HG02970 (cell line): ENCODE results near the gene TNIP1.
A peak's percentile ranks its signal among the peaks of the same experiment; 100 is the strongest.

Source experiments
- ATAC-seq: cut with Tn5 transposase; IDR thresholded peaks from one replicate; pipeline ENCODE4 v1.9.1; 2021; ENCODE audit warnings: mild to moderate bottlenecking, moderate library complexity, moderate number of reproducible peaks; ENCODE audit not compliant: unreplicated experiment, low FRiP score

TNIP1 gene

DNA sequence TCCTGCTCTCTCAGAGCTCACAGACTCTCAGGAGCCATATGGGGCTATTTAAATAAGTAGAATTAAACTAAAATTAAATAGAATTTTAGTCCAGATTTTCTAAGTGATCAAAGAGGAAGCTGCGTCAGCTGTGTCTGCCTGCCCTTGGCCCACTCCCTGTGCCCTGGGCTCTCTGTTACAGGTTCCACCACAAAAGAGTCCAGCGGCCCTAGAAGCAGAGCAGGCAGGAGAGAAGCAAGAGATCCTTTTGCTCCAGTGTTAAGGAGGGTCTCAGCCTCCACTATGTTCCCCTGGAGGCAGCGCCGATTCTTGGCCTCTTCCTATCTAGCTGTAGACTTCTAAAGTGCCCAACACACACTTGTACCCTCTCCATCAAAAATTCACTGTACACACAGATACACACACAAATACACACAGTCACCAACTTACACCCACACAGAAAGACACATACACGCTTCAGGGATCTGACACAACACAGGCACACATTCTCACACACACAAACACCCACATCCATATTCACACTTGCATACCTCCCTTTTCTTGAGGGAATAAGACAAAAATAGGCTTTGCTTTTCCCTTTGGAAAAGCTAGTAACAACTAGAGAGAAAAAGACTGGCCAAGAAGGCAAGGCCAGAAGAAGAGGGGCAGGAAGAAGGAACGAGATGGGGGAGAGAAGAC, 5.5 kb upstream of the TNIP1 start:
- no peak for ATAC-seq

DNA sequence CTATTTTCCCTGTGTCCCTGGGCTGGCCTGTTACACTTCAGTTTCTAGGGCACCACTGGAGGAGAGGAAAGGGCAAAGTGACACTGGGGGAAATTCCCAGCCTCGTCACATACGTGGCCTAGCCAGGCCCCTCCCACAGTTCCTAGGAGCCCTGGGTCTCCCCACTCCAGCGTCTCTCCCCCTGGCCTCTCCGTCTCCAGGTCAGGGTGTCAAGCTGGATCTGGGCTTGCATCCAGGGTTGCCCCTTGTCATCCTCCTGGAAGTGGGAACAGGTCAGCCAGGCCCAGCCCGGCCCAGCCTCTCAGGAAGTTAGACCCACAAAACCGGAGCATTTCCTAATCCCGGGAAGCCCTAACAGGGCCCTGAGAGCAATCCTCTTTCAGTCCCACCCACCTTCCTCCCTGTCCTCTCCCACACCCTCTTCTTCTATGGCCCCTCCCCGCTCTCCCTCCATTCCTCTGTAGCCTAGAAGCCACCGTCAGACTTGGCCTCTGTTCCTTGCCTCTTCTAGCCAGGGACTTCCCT, 4.7 kb upstream of the TNIP1 start:
- ATAC-seq = no peak

DNA sequence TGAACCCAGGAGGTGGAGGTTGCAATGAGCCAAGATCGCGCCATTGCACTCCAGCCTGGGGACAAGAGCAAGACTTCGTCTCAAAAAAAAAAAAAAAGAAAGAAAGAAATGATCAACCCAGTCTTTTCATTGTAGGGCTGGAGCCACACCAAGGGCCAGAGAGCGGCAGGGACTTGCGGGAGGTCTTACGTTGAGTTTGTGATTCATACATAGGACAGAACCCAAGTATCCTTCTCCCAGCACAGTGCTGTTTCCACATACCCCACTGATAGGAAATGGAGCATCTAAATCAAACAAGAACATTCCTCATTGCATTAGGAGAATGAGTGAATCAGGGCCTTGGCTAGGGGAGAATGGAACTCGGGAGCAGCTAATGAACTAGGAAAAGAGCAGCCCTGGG, 3.5 kb upstream of the TNIP1 start:
- ATAC-seq = no peak

DNA sequence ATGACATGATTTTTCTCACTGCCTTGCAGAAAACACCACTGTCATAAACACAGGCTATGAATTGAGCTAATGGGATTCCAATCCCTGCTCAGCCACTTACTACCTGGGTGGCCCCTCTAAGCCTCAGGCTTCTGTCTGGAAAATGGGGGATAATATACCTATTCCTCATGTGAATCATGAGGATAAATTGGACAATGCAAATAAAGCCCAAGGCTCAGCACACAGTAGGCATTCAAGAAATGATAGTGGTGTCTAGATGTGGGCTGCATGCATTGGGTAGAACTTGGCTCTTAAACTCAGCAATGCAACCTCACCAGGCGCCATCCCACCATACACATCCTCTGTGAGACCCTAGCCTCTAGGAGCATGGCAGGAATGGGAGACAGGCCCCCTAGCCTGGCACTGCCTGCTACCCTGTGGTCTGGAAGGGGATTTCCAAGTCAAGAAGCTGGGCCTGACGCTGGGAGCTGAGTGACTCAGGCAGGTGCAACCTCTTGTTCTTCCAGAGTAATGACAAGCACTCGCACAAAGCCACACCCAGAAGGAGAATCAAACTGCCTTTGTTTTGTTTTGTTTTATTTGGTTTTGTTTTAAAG, 2.3 kb upstream of the TNIP1 start:
- no peak for ATAC-seq

DNA sequence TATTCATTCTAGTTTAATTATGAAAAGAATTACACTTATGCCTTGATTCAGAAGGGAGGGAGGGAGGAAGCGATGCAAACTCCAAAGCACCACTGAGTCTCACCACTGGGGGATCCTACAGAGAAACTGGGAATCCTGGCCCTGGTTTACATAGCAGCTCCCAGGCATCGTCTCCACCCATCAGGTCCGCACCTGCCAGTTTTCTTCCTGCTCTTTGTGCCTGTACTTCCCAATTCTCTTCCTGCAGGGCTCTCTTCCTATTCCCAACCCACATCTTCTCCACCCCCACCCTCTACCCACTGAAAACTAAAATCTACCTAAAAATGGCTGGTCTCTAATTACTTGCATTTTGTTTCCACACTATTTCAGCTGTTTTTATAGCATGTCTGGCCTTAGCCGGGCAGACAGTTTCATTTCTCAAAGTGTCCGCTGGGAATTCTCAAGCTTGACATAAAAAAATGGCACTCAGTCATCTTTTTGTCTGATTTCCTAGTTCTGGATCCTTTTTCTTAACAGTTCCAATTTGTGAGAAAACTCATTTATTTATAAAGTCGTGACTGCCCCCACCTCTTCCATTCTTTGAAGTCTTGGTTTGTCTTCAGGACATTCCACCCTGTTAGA, 1.6 kb upstream of the TNIP1 start:
- ATAC-seq = no peak

DNA sequence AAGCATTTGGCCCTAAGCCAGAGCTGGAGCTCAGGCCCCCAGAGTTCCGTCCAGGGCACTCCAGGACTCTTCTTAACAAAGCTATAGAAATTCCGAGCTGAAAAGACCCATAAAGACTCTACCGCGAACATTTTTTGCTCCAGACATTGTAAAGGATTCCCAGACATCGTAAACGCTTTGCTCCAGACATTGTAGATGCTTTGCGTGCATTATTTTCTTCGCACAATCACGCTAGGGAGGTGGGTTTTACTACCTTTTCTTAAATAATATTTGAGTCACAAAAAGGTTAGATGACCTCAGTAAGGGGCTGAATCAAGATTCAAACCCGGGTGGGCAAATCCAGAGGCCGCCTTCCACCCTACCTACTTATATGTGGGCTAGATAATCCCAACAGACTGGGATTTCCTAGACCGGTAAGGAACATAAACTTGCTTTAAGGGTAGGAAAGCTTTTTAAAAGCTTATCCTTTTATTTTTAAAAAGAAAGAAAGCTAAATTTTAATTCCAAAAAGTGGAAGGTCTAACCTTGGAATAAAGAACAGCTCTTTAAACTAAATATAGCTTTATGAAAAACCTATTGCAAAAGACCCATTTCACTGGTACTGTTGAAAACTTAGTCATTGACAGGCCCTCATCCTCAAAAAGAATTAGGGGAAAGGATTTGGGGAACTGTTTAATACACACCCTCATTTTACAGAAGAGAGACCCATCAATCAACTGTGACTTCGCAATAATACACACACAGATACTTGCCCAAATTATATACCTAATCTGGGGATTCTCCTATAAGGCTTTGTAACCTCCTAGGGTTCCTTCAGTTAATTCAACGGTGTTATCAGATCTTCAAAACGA, 822 bp upstream of the TNIP1 start:
- ATAC-seq = no peak

DNA sequence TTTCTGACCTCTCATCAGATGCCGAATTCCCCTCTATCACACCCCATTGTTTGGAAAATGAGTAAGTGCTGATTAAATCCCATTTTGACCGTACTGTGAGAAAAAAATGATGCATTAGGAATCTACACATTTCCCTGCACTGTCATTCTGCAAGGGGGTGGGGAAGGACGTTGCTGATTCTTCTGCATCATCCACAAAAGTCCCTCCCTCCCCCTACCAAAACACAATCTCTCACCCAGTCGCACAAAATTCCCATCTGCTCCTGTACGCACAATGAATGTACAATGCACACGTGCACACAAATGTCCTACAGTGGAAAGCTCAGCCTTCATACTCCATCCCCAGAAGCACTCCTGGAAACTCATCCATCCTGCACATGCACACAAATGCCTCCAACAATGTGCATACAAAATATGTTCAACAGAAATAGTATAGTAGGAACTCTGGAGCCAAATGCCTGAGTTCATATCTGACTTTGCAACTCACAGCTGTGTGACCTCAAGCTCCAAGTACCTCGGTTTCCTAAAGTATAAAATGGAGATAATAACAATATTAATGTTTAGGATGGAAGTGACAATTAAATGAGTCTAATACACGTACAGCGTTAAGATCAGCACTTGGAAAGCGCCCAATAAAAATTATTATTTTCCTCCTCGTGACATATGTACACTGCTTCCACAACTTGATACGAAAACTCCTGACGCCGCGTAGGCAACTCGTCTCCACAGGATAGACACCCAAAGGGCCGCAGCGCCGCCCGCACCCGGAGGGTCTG, 809 bp downstream of the TNIP1 start:
- no peak for ATAC-seq

DNA sequence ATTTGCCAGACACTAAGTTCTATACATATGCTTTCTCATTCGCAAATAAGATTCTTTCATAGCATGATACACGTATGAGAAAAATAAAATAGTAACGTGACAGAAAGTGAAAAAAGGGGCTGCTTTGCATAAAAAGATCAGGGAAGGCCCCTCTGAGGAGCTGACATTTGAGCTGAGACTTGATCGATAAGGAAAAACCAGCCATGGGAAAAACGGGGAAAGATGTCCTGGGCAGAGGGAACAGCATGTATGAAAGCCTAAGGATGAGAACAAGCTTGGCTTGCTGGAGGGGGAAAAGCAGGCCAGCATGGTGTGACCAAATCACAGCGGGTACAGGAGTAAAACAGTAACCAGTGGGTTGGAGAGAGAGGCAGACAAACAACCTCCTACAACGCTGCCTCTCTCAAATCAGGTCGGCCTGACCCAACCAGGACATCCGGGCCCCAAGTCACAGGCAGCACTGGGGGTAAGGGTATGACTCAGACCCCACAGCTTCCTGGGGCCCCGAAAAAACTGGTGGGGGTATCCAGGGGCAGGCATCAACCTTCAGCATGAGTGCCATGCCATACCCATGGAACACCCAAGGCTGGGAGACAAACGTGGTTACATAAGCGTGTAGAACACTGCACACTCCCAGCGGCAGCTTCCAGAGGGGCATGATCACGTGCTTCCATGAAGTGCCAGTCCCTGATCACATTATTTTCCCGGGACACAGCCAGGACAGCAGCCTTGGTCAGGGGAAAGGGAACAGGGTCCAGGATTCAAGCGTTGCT, 2.2 kb downstream of the TNIP1 start:
- ATAC-seq = peak; percentile 32

DNA sequence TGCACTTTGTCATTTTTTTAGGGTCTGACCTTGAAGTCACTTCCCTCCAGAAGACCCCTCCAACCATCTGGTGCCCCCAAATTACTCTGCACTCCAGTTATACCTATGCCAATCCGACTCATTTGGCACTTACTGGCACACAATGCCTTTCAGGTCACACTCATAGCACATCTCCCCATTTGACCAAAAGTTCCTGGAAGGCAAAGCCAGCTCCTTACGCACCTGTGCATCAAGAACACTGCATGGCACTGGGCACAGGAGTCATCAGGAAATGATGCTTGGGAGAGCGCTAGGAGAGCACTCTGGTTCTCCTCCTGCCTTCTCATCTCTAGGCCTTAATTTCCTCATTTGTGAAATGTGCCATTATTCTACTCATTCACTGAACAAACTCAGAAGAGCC, 2.9 kb downstream of the TNIP1 start:
- ATAC-seq = no peak

DNA sequence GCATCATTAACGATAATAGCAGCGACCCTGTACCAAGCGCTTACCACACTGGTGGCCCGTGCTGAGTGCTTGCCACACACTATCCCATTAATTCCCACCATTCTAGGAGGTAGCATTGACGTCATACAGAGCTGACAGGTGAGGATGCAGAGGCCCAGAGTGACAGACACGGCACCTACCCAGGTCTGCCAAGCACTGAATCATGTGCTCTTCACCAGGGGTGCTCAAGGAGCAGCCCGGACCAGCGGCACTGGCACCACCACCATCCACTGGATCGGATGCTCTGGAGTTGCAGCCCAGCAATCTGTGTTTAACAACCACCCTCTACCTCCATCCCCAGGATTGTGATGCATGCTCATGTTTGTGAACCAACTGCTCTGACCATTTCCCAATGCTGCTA, 3.4 kb downstream of the TNIP1 start:
- ATAC-seq = no peak

DNA sequence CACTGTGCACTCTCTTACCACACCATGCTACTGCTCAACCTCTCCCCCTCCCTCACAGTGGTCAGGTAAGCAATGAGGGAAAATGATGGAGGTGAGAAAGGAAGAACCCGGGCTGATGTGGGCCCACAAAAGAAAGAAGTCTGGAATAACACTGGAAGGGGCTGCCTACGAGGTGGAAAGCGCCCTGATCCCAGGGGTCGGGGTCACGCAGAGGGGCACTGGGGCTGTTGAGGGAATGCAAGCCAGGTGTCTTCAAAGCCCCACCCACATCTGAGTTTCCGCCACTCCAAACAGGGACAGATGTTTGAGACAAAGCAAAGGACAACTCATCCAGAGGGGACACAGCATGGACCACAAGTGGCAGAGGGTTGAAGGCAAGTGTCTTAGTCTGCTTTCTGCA, 4.2 kb downstream of the TNIP1 start:
- no peak for ATAC-seq

DNA sequence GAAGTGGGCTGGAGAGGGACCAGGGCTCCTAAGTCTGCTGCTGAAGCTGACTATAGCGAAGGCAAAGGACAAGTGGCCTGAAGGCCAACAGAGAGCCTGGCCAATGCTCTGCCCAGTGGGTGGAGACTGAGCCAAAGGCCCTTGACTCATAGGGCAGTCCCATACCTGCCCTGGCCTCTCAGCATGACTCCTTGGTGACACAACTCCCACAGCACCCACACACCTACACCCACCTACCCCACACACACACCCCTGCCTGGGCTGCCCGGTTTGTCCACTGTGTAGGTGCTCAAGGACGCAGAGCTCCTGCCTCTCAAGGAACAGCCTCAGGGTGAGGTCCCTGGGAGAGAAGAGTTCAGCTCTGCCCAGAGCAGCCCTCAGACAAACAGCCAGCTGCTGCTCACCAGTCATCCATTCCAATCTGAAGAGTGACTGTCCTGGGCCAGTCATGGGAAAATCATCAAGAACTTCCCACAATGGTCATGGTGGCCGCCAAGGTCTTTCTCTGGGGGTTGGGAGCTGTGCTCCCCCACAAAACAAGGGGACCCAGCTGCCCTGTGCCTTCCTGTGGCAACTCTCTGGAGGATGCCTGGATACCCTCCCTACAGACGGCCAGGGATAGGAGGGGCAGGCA, 5.0 kb downstream of the TNIP1 start:
- no peak for ATAC-seq

DNA sequence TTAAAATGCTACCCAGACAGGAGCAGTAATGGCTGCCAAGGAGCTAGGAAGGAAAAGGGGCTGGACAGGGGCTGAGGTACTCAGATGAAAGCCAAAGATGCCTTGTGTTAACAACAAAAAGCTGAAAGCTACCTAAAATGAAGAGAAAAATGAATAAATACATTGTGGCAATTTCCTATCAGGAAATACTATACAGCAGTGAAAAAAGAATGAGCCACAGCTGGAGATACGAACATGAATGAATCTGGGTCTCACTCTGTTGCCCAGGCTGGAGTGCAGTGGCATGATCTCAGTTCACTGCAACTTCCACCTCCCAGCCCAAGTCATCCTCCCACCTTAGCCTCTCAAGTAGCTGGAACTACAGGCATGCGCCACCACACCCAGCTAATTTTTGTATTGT, 6.3 kb downstream of the TNIP1 start:
- ATAC-seq = no peak

DNA sequence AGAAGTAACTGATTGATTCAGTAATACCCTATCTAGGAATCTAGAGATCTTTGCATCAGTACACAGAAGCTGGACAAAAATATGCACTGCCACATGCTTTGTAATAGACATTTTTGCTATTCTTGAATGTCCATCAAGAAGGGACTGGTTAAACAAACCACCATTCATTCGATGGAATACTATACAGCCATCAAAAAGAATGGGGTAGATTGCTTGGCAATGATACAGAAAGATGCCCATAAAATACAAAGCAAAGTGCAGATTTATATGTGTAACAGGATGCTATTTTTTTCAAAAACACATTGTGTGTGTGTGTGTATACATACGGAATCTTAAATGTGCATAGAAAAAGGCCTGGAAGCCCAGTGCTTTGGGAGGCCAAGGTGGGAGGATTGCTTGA, 7.6 kb downstream of the TNIP1 start:
- ATAC-seq = no peak

DNA sequence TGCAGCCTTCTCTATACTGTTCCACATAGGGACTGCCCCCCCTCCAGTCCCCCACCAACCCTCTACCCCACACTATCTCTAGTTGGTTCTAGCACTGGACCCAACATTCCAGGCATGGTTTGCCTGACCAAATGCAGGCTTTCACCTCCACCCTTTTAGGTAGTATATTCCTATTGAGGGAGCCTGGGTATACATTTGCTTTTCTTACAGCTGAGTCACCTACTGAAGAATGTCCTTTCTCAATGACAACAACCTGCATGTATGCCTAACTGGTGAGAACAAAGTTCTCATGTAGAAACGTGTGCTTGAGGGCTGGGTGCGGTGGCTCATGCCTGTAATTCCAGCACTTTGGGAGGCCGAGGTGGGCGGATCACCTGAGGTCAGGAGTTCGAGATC, 8.2 kb downstream of the TNIP1 start:
- no peak for ATAC-seq

DNA sequence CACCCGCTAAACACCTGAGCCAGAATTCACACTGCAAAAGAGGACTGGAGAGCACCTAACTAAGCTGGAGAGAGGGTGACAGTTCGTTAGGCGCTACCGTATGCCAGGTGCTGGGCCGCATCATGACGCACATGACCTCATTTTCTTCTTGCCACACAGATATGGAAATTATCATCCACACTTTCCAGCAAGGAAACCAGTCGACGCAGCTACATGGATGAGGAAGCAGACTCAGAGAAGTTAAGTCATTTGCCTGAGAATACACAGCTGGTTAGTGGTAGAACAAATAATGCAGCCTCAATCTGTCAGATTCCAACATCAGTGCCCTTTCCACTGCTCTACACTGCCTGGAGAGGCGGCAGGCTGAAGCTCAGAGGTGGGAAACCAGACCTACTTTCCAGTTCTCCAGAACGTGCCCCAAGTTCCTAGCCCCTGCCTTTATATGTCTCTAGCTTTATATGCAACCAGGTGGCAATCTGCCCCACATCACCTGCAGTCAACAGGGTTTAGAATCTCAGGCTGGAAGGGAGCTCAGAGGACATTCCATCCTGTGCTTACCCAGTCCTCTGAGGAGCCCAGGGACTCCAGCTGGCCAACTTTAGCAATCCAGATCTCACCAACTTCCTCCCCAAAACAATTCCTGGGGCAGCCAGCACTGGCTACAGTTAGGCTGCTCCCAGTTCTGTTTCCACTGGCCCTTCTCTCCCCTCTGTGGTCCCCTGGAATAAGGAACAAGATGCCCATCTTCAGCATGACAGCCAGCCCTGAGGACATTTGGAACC, 8.8 kb downstream of the TNIP1 start:
- no peak for ATAC-seq

DNA sequence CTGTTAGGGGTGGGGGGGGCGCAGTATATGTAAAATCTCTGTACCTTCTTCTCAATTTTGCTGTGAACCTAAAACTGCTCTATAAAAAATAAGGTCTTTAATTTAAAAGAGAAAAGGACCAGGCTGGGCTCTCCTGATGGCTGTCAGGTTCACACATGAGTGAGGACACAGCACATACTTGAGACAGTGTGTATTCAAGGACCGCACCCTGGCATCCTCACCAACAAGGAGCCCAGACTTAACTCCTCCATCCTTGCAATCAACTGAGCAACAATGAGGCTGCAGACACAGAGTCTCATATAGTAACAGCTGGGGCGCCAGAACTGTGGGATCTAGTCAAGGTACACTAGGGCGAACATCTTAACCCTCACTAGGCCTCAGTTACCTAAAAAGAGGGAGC, 9.8 kb downstream of the TNIP1 start:
- ATAC-seq = no peak

DNA sequence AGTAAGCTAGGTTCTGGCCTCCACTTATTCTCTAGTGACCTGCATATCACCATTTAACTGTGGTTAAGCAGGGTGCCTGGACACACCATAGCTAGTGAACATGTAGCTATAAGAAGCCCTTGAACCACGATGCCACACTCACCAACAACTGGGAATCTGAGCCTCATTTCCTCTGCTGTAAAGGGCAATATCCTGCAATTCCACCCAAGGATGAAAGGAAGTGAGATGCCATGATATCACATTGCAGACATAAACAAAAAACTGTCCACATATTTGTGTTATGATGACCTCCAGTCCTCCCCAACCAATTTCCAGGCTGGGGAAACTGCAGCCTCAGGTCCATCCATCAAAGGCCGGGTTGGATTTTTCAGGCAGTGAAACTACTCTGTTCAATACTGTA, 10.4 kb downstream of the TNIP1 start:
- no peak for ATAC-seq
